ENCODE data around the gene GRM8.
"Not testable (repeated sequence)": the region's sequence is repeated elsewhere in the genome, so short reads cannot be mapped to it uniquely, and the experiment has no call there.

GRM8 gene

GRCh38 chr7:127021857-127022256, 230.9 kb downstream of the GRM8 start:
- DNase-seq = no peak

DNA sequence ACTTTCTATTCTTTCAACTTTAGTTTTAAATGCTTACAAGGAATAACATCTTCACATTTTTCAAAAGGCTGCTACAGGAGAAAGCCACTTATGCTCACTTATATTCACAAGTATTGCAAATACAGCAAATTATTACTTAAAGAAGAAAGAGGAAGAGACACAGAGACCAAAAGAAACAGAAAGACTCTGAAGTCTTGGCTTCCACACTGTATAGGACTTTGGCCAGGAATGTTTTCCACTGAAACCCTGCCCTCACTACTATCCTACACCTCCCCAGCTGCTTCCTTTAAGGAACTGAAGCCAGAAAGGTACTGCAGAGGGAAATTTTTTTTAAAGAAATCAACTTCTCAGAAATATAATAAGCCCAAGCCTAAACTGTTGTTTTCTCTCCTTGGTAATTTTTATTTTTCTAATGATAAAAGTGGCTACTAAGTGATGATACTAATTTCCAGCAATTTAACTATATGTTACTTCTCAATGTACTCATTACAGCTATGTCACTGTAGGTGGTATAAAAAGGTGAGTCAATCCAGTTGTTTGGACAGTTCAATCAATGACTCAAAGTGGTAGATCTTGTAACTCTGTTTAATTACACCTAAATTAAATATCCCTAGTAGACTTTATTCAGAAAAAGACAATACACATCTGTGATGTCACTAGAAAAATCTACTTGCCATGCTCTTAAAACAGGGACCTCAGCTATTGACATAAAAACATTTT, 231.6 kb downstream of the GRM8 start:
- DNase-seq = no peak

DNA sequence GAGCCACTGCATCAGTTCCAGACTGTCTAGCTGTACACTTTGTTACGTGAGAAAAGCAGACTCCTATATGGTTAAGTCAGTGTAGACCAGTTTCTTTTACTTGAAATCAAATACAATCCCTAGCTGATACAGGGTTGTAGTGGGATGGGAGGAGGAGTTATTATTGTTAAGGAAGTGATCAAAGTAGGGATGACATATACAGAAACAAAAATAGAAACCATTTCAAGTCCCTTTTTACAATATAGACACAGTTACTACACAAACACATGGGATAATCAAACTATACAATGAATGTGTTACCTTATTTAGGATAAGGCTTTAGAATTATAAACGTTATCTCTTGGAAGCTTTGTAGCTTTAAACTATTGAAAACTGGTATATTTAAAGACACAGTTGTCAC, 233.9 kb downstream of the GRM8 start:
- DNase-seq = no peak

DNA sequence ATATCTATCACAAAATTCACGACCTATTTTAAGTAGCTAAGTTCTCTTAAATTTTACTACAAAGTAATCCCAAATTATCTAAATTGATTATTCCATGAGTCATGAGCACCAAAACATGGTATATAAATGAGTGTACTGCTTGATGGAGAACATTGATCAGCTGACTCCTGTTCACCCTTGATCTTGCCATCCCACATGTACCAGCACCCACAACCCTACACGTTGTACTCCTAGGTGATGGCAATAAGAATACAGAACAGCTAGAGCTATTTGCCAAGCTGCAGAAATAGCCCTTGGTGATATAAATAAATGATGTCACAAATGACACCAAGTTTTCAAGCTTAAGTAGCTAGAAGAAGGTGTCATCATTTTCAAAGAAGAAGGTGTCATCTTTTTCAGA, 235.5 kb downstream of the GRM8 start:
- DNase-seq = no peak

DNA sequence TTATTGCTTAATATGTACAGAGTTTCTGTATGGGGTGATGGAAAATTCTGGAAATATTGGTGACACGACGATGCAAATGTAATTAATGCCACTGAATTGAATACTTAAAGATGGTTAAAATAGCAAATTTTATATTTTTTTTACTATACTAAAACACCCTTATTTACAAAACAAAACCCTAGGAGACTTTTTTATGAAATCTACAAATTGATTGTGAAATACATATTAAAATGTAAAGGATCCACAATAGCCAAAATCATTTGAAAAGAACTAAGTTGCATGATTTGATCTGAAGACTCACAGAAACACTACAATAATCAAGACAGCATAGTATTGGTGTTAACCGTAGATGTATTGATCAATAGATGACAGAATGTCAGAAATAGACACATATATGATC, 252.0 kb downstream of the GRM8 start:
- no peak for DNase-seq

DNA sequence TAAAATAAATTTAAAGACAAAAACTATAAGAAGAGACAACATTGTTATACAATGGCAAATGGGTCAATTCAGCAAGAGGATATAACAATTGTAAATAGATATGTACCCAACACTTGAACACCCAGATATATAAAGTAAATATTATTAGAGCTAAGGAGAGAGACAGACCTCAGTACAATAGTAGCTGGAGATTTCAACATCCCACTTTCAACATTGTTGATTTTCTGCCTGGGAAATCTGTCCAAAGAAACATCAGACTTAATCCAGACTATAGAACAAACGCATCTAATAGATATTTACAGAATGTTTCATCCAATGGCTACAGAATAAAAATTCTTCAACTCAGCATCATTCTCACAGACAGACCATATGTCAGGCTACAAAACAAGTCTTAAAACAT, 256.1 kb downstream of the GRM8 start:
- DNase-seq = no peak

DNA sequence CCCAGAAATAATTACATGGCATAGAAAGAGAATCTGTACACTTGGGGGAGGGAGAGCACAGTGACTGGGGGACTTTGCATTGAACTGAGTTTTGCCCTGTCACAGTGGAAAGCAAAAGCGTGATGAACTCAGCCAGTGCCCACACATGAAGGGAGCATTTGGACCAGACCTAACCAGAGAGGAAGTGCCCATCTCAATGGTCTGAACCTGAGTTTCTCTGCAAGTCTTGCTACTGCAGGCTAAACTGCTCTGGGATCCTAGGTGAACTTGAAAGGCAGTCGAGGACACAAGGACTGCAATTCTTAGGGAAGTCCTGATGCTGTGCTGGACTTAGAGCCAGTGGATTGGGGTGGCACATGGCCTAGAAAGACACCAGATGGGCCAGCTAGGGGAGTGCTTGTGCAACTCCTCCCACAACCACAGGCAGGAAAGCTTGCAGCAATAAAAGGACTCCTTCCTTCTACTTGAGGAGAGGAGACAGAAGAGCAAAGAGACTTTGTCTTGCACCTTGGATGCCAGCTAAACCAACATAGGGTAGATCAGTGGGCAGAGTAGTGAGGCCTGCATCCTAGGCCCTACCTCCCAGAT, 259.0 kb downstream of the GRM8 start:
- no peak for DNase-seq

DNA sequence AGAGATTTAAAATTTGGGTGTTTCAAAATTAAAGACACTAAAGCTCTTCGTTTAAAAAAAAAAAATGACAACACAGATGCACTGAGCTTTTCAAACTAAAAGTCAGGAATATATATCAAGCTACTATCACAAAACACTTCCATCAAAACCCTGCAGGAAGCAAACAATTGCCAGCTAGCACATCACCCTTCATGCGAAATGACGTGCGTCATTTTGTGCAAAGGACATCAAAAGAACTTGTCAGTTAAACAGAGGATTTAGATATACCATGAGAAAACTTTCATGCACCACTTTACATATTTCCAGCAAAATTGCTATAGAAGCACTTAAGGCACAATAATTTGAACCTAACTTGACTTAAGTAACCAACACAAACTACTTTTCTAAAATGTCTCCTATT, 264.7 kb downstream of the GRM8 start:
- DNase-seq = no peak

GRCh38 chr7:126979722-126980121, 273.0 kb downstream of the GRM8 start:
- no peak for DNase-seq

GRCh38 chr7:126978865-126979264, 273.9 kb downstream of the GRM8 start:
- DNase-seq = no peak

DNA sequence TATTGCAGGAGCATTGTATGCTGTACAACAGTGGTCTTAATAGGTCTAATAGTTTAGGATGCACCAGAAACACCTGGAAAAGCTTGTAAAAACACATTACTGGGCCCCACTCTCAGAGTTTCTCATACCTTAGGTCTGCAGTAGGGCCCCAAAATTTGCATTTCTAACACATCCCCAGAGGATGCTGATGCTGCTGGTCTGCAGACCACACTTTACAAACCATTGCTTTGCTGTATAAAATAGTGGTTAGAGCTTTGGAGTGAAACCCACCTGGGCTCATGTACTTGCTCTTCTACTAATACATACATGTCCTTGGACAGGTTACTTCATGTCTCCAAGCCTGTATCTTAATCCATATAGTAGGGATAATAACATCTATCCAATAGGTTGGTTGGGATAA, 279.7 kb downstream of the GRM8 start:
- no peak for DNase-seq

DNA sequence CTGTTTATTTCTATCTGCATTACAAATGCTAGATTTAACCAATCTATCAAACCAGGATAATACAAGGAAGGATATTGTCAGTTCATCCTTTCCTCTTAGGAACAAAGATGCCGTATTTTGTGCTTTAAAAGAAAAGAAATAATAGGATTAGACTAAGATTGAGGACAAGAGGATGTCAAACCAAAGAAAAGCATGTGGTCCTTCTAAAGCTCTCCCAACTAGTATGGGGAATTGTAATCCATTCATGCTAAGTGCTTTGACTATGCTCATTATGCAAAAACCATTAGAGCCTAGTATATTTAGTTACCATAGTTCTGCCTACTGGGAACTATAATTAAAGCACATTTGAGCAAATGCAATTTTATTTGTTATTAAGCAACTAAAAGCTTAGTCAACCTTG, 280.2 kb downstream of the GRM8 start:
- DNase-seq = no peak

- no peak for DNase-seq
Measured at GRCh38 chr7:126959649-126960048, 293.1 kb downstream of the GRM8 start.

GRCh38 chr7:126958367-126958766, 294.4 kb downstream of the GRM8 start:
- DNase-seq = no peak

- no peak for DNase-seq
Measured at GRCh38 chr7:126957443-126957842, 295.3 kb downstream of the GRM8 start.

- no peak for DNase-seq
Measured at GRCh38 chr7:126953461-126953860, 299.3 kb downstream of the GRM8 start.

- DNase-seq = no peak
Measured at GRCh38 chr7:126948664-126949063, 304.1 kb downstream of the GRM8 start.

GRCh38 chr7:126940723-126941307, 311.9 kb downstream of the GRM8 start:
- no peak for DNase-seq

DNA sequence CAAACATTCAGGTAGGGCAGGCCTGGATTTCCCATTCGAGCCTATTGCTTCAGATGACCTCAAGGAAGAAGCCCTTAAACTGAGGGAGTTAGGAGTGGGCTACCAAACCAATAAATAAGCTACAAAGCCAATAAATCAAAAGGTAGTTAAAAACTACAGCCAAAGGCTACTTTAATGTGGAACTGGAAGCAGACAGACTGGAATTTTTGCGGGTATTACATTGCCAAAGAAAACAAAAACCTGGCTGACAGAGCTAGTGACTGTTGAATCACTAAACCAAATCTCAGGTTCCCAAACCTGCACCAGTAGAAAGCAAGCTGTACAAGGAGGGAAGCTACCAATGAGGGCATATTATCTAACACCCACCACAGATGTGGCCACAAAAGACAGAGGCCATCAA, 315.6 kb downstream of the GRM8 start:
- DNase-seq = no peak

DNA sequence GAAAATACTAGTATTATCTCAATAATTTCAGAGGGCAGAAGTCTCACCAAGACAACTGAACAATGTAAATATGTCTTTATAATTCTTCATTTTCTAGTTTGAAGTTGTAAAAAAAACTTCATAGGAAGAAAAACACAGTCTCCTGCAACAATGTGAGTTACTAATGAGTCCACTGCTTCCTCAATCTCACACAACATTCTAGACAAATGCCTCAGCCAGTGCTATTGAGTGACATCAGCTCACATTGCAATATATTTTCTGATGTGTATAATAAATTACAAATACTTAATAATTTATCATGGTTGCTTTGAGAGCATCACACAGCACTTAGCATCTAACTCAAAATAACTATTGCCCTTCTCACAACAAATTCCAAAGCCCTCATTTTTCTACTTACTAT, 321.2 kb downstream of the GRM8 start:
- no peak for DNase-seq

DNA sequence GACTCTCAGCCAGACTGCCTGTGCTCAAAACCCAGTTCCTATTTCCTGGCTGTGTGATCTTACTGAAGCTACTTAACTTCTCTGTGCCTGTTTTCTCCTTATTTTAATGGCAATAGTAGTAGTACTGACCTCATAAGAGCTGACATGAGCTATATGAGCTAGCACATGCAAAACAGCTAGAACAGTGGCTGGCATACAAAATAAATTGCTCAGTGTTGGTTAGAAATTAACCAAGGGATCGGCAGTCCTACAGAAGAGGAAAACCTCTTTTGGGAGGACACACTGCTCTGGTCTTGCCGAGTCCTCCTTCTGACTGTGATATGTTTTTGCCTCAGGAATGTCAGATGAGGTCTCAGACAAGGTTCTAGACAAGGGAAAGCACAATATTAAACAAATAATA, 322.6 kb downstream of the GRM8 start:
- DNase-seq = no peak

- no peak for DNase-seq
Measured at GRCh38 chr7:126924477-126924876, 328.3 kb downstream of the GRM8 start.

GRCh38 chr7:126911627-126912026, 341.1 kb downstream of the GRM8 start:
- not testable (repeated sequence) for DNase-seq

GRCh38 chr7:126908564-126908963, 344.2 kb downstream of the GRM8 start:
- DNase-seq = not testable (repeated sequence)

DNA sequence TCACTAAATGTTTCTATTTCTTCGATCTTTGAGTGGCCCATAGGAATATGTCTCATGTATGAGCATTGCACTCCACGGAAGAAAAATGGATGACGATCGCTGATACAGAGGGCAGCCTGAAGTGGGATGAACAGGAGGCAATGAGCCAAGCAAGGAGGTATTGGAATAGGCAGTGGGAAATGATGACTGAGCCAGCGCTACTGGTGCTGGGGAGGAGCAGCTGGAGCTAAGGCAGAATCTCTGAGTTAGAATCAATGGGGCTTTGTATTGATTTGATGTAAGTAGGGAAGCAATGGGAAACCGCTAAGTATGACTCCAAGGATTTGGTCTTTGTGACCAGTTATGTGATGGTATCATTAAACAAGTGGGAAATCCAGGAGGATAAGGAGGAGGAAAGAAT, 345.1 kb downstream of the GRM8 start:
- not testable (repeated sequence) for DNase-seq

All from cortex of kidney (tissue), 1 donor.